ENCODE data around the gene SLC9A9.

SLC9A9 gene

GRCh38 chr3:143584474-143584873 is 263.8 kb downstream of the SLC9A9 start:
- DNase-seq: no peak
- Histone ChIP-seq H3K27me3 (ENCODE audit: insufficient read depth, low read depth, severe bottlenecking) (peaks cover 11% of the 10 kb centered on the region), H3K4me3 (ENCODE audit: low read depth, low read length) (no peak overlapping the region), H3K27ac (no peak overlapping the region), H3K9me3 (ENCODE audit: severe bottlenecking) (no peaks in the 10 kb centered on the region), H3K36me3 (no peaks in the 10 kb centered on the region)
- no peak for TF ChIP-seq CTCF (IDR thresholded peaks at IDR 0.05; ENCODE audit: low read depth, low read length)

GRCh38 chr3:143581972-143582722 is 266.1 kb downstream of the SLC9A9 start:
- Histone ChIP-seq H3K27ac (no peak overlapping the region), H3K4me3 (ENCODE audit: low read depth, low read length) (no peak overlapping the region), H3K36me3 (no peaks in the 10 kb centered on the region), H3K9me3 (ENCODE audit: severe bottlenecking) (no peaks in the 10 kb centered on the region), H3K27me3 (ENCODE audit: insufficient read depth, low read depth, severe bottlenecking) (peaks cover 11% of the 10 kb centered on the region)
- no peak for TF ChIP-seq CTCF (IDR thresholded peaks at IDR 0.05; ENCODE audit: low read depth, low read length)
- DNase-seq: no peak

- Histone ChIP-seq H3K27me3 (ENCODE audit: insufficient read depth, low read depth, severe bottlenecking) (peaks cover 4% of the 10 kb centered on the region), H3K36me3 (no peaks in the 10 kb centered on the region), H3K4me3 (ENCODE audit: low read depth, low read length) (no peak overlapping the region), H3K27ac (no peak overlapping the region), H3K9me3 (ENCODE audit: severe bottlenecking) (no peaks in the 10 kb centered on the region)
- no peak for DNase-seq
- no peak for TF ChIP-seq CTCF (IDR thresholded peaks at IDR 0.05; ENCODE audit: low read depth, low read length)
Measured at GRCh38 chr3:143578810-143579435, 269.3 kb downstream of the SLC9A9 start.

- no peak for DNase-seq
- no peaks in the 10 kb centered on the region for H3K36me3 ChIP-seq
- no peak overlapping the region for H3K4me3 ChIP-seq (ENCODE audit: low read depth, low read length)
- H3K27me3 ChIP-seq (ENCODE audit: insufficient read depth, low read depth, severe bottlenecking): no peaks in the 10 kb centered on the region
- TF ChIP-seq CTCF (IDR thresholded peaks at IDR 0.05; ENCODE audit: low read depth, low read length): no peak
- H3K9me3 ChIP-seq (ENCODE audit: severe bottlenecking): no peaks in the 10 kb centered on the region
- H3K27ac ChIP-seq: no peak overlapping the region
Measured at GRCh38 chr3:143576568-143577270, 271.5 kb downstream of the SLC9A9 start.

GRCh38 chr3:143574933-143575332 is 273.3 kb downstream of the SLC9A9 start:
- Histone ChIP-seq H3K27me3 (ENCODE audit: insufficient read depth, low read depth, severe bottlenecking) (no peaks in the 10 kb centered on the region), H3K9me3 (ENCODE audit: severe bottlenecking) (no peaks in the 10 kb centered on the region), H3K27ac (no peak overlapping the region), H3K36me3 (no peaks in the 10 kb centered on the region), H3K4me3 (ENCODE audit: low read depth, low read length) (no peak overlapping the region)
- no peak for TF ChIP-seq CTCF (IDR thresholded peaks at IDR 0.05; ENCODE audit: low read depth, low read length)
- no peak for DNase-seq
